Stimulated activated CD8-positive, alpha-beta memory T cell treated with anti-CD3 and anti-CD28 coated beads, Interleukin-15, amount 100 ng/mL, for 24 hours (primary cell): ENCODE data around the gene NHP2.
"Not testable (repeated sequence)": the region's sequence is repeated elsewhere in the genome, so short reads cannot be mapped to it uniquely, and the experiment has no call there.

Experiments used
- DNase-seq: peaks from one replicate; pipeline ENCODE4 v3.0.0-alpha.2; 2020; ENCODE audit warnings: low read depth

NHP2 gene

GRCh38 chr5:178130576-178131445 is 22.9 kb downstream of the NHP2 start, which contains the start of gene RMND5B:
Gene RMND5B (plus strand): TSS chr5:178131014. CDS start chr5:178138120, 7,106 bp downstream.
- peak; percentile 69 for DNase-seq

- DNase-seq, result not testable (repeated sequence)
Observed at GRCh38 chr5:178130234-178130575, 23.5 kb downstream of the NHP2 start.

- no peak for DNase-seq
Observed at GRCh38 chr5:178129296-178129695, 24.4 kb downstream of the NHP2 start.

DNA sequence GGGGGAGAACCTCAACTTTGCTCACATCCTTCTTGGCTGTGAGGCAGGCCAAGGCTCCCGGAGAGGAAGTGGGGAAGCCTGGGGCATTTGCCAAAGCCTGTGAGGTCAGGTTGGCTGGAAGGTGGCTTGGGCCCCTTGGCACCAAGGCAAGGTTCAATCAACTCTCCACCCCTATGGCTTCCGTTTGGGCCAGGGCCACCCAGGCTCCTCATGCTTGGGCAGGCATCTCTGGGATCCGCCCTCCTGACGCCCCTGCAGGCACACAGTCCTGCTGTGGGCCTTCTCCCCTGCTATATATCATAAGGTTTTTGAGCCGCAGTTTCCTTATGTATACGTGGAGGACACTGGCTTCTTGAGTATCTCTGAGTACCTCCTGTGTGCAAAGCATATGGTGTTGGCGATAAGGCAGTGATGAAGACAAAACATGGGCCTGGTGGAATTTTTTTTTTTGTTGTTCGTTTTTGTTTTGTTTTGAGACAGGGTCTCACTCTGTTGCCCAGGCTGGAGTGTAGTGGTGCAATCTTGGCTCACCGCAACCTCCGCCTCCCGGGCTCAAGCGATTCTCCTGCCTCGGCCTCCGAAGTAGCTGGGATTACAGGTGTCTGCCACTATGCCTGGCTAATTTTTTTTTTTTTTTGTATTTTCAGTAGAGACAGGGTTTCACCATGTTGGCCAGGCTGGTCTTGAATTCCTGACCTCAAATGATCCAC is 26.2 kb downstream of the NHP2 start:
- DNase-seq, result not testable (repeated sequence)

DNA sequence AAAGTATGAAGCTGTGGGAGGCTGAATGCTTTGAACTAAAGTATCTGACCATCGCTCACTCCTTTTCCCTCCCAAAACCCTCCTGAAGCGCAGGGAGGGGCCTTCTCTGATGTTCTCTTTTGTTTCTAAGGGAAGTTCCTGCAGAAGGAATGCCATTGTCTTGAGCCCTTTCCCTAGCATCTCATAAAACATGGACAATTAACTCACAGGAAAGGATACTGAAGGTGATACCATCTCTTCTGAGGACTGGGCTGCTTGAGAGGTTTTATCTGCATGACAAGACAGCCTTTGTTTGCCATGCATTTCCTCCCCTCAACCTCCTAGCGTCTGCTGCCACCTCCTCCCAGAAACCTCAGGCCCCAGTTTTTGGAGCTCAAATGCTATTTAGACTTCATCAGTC is 27.1 kb downstream of the NHP2 start:
- no peak for DNase-seq

- no peak for DNase-seq
Observed at GRCh38 chr5:178125253-178125906, 28.3 kb downstream of the NHP2 start.

DNA sequence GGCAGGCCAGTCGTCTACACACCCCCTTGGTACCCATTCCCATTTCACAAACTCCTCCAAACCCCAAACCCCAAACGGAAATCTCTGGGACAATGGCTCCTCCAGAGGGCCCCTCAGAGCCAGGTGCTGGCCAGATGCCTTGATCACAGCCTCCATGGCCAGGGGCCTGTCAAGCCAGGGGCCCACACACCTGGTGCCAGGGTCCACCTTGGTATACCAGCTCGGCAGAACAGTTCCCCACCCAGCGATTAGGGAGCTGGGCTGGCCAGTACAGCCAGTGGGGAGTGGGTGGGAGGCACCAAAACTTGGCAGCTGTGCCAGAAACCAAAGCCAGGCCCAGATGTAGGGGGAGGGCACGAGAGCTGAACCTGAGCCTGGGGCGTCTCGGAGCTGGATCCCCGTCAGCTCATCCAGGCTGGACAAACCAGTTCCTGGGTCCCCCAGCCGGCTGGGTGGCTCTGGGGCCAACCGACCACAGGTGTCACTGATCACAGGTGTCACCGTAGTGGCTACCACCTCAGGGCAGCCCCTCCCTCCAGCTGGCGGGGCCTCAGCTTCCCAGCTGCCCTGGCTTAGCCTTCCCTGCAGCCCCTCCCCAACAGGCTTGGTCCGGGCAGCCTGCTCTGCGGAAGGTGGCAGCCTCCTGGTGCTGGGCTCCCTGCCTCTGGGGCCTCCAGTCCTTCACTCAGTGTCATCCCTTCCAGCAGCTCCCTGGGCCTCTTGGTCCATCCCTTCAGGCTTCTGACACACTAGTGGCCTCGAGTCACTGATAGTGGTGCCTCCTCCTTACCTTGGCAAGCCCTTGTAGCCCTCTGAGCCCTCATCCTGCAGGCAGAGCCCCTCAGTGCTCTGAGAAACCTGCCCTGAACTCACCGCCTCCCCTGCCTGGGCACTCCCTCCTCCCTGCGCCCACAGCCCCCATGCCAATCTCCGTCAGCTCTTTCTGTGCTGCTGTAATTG is 29.4 kb downstream of the NHP2 start:
- no peak for DNase-seq

GRCh38 chr5:178123094-178123965 is 30.4 kb downstream of the NHP2 start:
- no peak for DNase-seq

GRCh38 chr5:178122346-178122745 is 31.3 kb downstream of the NHP2 start:
- no peak for DNase-seq

DNA sequence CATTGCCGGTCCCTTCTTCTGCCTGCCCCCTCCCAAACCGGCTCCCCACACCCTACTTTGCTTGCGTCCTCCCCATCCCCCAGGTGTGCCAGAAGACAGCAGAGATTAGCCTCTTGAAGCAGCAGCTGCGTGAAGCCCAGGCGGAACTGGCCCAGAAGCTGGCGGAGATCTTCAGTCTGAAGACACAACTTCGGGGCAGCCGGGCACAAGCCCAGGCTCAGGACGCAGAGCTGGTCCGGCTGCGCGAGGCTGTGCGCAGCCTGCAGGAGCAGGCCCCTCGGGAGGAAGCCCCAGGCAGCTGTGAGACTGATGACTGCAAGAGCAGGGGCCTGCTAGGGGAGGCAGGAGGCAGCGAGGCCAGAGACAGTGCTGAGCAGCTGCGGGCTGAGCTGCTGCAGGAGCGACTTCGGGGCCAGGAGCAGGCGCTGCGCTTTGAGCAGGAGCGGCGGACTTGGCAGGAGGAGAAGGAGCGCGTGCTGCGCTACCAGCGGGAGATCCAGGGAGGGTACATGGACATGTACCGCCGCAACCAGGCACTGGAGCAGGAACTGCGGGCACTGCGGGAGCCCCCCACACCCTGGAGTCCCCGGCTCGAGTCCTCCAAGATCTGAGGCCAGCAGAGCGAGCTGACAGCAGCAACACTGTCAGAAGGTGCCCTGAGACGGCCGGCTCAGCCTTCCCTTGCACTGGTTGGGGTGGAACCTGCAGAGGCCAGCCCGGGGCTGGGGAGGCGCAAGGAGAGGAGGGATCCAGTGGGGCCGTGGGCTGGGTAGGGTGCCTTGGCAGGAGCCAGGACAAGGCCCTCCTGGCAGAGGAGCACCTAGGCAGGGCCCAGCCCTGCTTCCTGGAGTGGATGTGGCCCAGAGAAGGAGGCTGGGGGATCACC is 32.1 kb downstream of the NHP2 start:
- DNase-seq, result no peak

- no peak for DNase-seq
Observed at GRCh38 chr5:178120607-178121357, 32.9 kb downstream of the NHP2 start.

GRCh38 chr5:178119915-178120606 is 33.6 kb downstream of the NHP2 start:
- no peak for DNase-seq

DNA sequence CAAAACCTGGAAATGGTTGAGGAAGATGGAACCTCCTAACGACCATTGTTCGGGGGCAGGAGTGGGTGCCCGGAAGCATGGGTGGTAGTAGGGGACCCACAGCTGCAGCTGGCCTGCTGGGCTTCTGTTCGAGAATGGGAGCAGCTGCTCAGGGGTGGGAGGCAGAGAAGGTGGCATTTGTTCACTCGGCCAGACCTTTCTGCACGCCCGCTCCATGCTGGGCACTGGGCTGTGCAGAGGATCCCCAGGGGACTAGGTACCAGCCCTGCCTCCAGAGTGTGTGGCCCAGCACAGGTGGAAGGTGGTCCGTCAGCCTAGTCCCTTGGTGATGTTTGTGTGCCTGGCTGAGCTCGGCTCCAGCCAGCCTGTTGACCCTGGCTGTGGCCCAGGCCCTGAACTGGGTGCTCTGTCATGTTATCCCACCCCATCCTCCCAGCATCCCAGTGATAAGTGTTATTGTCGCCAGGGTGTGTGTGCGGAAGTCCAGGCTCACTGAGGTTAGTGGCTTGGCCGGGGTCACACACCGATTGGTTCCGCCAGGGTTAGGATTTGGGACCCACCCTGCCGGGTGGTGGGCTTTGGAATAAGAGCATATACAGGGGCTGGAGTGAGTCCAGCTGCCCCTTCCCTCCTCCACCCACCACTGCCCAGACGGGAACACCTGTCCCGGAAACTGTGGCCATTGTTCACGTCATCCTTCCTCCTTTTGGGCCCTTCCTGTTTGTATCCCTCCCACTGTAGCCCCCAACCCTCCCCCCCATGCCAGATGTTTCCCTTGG is 35.6 kb downstream of the NHP2 start:
- no peak for DNase-seq

DNA sequence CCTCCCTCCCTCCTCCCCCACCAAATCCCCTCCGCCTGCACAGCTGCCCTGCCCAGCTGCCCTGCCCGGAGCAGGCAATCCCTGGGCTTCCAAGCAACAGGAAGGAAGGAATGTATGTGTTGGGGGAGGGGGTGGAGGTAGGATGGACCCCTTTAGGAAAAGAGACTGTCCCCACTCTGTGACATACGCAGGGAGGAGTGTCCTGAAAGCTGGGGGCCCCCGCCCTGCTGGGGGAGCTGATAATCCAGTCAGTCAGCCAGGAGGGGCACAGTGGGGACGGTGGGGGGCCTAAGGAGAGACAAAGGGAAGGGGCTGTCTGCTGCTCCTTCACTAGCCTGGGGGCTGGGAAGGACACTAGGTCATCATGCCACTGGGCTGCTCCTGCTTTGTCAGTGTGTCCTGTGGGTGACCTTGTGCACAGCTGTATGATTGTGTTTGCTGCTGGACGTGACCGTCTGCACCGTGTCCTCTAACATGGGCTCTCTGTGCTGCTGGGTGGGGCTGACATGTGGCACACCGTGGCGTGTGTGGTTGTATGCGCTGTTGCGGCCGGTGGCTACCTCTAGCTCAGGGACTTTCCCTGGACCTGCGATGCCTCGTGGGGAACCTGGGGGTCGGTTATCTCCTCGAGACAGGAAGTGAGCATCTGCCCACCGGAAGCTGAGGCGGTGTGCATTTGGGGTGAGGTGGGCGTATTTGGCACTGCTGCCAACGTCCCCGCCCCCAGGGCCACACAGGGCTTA is 37.4 kb downstream of the NHP2 start:
- DNase-seq, result no peak

GRCh38 chr5:178115814-178116142 is 37.9 kb downstream of the NHP2 start:
- no peak for DNase-seq

GRCh38 chr5:178115136-178115813 is 38.4 kb downstream of the NHP2 start:
- DNase-seq, result no peak
